ENCODE data around the gene SLC12A5. TPM values are rescaled to one million over a fixed set of nuclear protein-coding genes. Genes with fewer than 3 reads are reported as not detected.

The SLC12A5 gene
- total and polyA plus RNA-seq, 7 donors = 0.29 TPM; not detected in 6

GRCh38 chr20:46018112-46018511, 10.9 kb upstream of the SLC12A5 start:
- intact Hi-C loops (cut with DNase I) = no loop called here
- DNase-seq = no peak
- Histone ChIP-seq H3K9me3 (no peaks in the 10 kb centered on the region), H3K36me3 (ENCODE audit: insufficient read depth in 1 of 2, low read depth in 1 of 2) (no peaks in the 10 kb centered on the region), H3K27me3 (ENCODE audit: insufficient read depth in 3 of 3, low read length in 2 of 3) (peaks cover 0 to 86% (median 25%) of the 10 kb centered on the region in 3 donors), H3K4me3 (no peak overlapping the region), H3K27ac (no peak overlapping the region), H3K4me1 (no peaks in the 10 kb centered on the region)
- no peak for ATAC-seq
- TF ChIP-seq CTCF (IDR thresholded peaks at IDR 0.05) = no peak
- 35 to 45% (median 36%) methylated on average over 4 of the region's 4 CpGs for WGBS, 3 donors

DNA sequence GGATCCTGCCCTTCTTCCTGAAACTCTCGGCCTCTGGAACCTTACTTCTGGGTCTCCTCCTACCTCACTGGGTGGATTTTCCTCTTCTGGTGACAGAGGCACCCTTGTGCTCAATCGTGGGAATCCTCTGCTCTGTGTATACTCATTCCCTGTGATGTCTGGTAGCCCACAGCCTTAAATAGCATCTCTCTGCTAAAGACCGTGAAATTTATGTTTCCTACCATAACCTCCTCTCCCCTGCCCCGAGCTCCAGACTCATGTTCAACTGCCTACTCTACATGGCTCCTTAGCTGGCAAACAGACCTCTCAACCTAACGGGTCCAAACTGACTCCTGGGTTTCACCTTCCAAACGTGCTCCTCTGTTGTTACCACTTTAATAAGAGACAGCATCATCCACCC, 10.4 kb upstream of the SLC12A5 start:
- H3K9me3 ChIP-seq = no peaks in the 10 kb centered on the region
- no peak overlapping the region for H3K27ac ChIP-seq
- intact Hi-C loops (cut with DNase I) = no loop called here
- H3K4me1 ChIP-seq = no peaks in the 10 kb centered on the region
- H3K4me3 ChIP-seq = no peak overlapping the region
- no peaks in the 10 kb centered on the region for H3K36me3 ChIP-seq (ENCODE audit: insufficient read depth in 1 of 2, low read depth in 1 of 2)
- 33 to 43% (median 36%) methylated on average over 6 of the region's 6 CpGs for WGBS, 3 donors
- no peak for TF ChIP-seq CTCF (IDR thresholded peaks at IDR 0.05)
- ATAC-seq = no peak
- peaks cover 0 to 86% (median 24%) of the 10 kb centered on the region in 3 donors for H3K27me3 ChIP-seq (ENCODE audit: insufficient read depth in 3 of 3, low read length in 2 of 3)
- no peak for DNase-seq

DNA sequence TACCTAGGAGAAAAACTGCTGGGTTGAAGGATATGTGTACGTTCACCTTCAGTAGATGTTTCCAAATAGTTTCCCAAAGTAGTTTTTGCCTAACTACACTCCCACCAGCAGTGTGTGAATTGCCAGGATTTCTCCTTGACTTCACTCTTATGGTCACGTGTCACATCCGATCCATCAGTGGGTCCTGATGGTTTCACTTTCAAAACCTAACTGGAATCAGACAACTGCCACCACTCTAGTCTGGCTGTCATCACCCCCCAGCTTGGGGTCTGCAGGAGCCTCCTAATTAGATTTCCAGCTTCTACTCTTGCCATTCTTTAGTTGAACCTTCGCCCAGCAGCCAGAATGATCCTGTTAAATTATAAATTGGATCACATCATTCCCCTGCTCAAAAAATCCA, 8.5 kb upstream of the SLC12A5 start:
- intact Hi-C loops (cut with DNase I) = loop anchor here (5.0 to 10.0 kb wide), 2 partner anchors 134 to 327 kb away; no protein-coding TSS in a partner anchor
- H3K36me3 ChIP-seq (ENCODE audit: insufficient read depth in 1 of 2, low read depth in 1 of 2) = no peaks in the 10 kb centered on the region
- DNase-seq = no peak
- no peak overlapping the region for H3K4me3 ChIP-seq
- H3K27me3 ChIP-seq (ENCODE audit: insufficient read depth in 3 of 3, low read length in 2 of 3) = peaks cover 0 to 82% (median 25%) of the 10 kb centered on the region in 3 donors
- no peak for ATAC-seq
- no peak for TF ChIP-seq CTCF (IDR thresholded peaks at IDR 0.05)
- no peaks in the 10 kb centered on the region for H3K9me3 ChIP-seq
- H3K4me1 ChIP-seq = no peaks in the 10 kb centered on the region
- H3K27ac ChIP-seq = no peak overlapping the region
- 70 to 72% (median 72%) methylated on average over 4 of the region's 4 CpGs for WGBS, 3 donors

GRCh38 chr20:46021361-46022359, 7.4 kb upstream of the SLC12A5 start:
- Histone ChIP-seq H3K4me3 (peak overlapping the region; percentile 60), H3K4me1 (no peaks in the 10 kb centered on the region), H3K36me3 (ENCODE audit: insufficient read depth in 1 of 2, low read depth in 1 of 2) (no peaks in the 10 kb centered on the region), H3K27ac (no peak overlapping the region), H3K27me3 (ENCODE audit: insufficient read depth in 3 of 3, low read length in 2 of 3) (peaks cover 0 to 82% (median 27%) of the 10 kb centered on the region in 3 donors), H3K9me3 (no peaks in the 10 kb centered on the region)
- intact Hi-C loops (cut with DNase I) = loop anchor here (2.0 to 10.0 kb wide), 5 partner anchors 65 to 326 kb away; partner anchors contain the start of gene NCOA5 (in 1 of the 2)
- DNase-seq = peak in 1 of 2 donors; percentile 67
- WGBS, 3 donors = 7 to 8% (median 8%) methylated on average over 56 to 71 of the region's 71 CpGs
- peak; percentile 25 to 72 (median 42) for ATAC-seq
- TF ChIP-seq CTCF (IDR thresholded peaks at IDR 0.05) = no peak
